ENCODE data around the gene STEAP1B. TPM values are rescaled to one million over a fixed set of nuclear protein-coding genes. Genes with fewer than 3 reads are reported as not detected.

The STEAP1B gene
- polyA plus RNA-seq, 1 of the 3 experiments (the other 2 are of a cell fraction) = 14.7 TPM

- H3K9ac ChIP-seq = no peak overlapping the region
- H3K36me3 ChIP-seq (replicated peaks in 1 of 2; ENCODE audit: control insufficient read depth in 1 of 2, insufficient read depth in 2 of 2, low read length in 1 of 2) = no peaks in the 10 kb centered on the region
- H3K4me1 ChIP-seq (ENCODE audit: control insufficient read depth in 1 of 2, insufficient read depth in 2 of 2, low read depth in 1 of 2, low read length in 1 of 2) = peaks cover 9 to 12% of the 10 kb centered on the region in 2 experiments; a peak in 2 of 4 replicates
- no peak for TF ChIP-seq ELF1 (IDR thresholded peaks at IDR 0.05)
- TF ChIP-seq TEAD4 (IDR thresholded peaks at IDR 0.05; ENCODE audit: borderline replicate concordance, insufficient read depth) = no peak
- TF ChIP-seq MEF2A (IDR thresholded peaks at IDR 0.05; ENCODE audit: borderline replicate concordance, low read depth) = no peak
- TF ChIP-seq USF2 (IDR thresholded peaks at IDR 0.05; ENCODE audit: borderline replicate concordance, low read depth, low read length) = no peak
- TF ChIP-seq GATA2 (CRISPR knock-in tag; IDR thresholded peaks at IDR 0.05) = no peak
- no peak for TF ChIP-seq REST (IDR thresholded peaks at IDR 0.05; ENCODE audit: low read depth, low read length)
- no peak for TF ChIP-seq PBX3 (IDR thresholded peaks at IDR 0.05)
- TF ChIP-seq RFX5 (IDR thresholded peaks at IDR 0.05; ENCODE audit: low read length) = no peak
- no peak for TF ChIP-seq CHD2 (IDR thresholded peaks at IDR 0.05; ENCODE audit: low read length, partially characterized antibody)
- TF ChIP-seq POLR2AphosphoS5 (IDR thresholded peaks at IDR 0.05; ENCODE audit: low read depth, low read length) = no peak
- no peak for TF ChIP-seq YY1 (IDR thresholded peaks at IDR 0.05; ENCODE audit: low read depth)
- TF ChIP-seq TAF1 (IDR thresholded peaks at IDR 0.05; ENCODE audit: borderline replicate concordance, low read depth, low read length) = no peak
- no peak for TF ChIP-seq TCF12 (IDR thresholded peaks at IDR 0.05)
- no peak for TF ChIP-seq RXRA (IDR thresholded peaks at IDR 0.05; ENCODE audit: borderline replicate concordance, low read depth)
- no peak for TF ChIP-seq SMC3 (IDR thresholded peaks at IDR 0.05; ENCODE audit: low read depth, low read length)
- ChIA-PET POLR2A (interaction anchor here (1.2 kb wide), 1 partner anchor 86 kb away, joined by 4 read pairs; no protein-coding TSS in a partner anchor), CTCF (interaction anchor here (1.1 to 1.6 kb wide), 3 partner anchors 21 to 285 kb away, joined by 3 to 5 read pairs (median 3); no protein-coding TSS in a partner anchor)
- DNase-seq = no peak
- no peaks in the 10 kb centered on the region for H3K9me2 ChIP-seq
- no peaks in the 10 kb centered on the region for H3K27me3 ChIP-seq (ENCODE audit: insufficient read depth)
- no peak overlapping the region for H3K4me2 ChIP-seq
- H3K4me3 ChIP-seq (ENCODE audit: low read depth in 2 of 2, low read length in 1 of 2) = no peak overlapping the region
- H3F3A ChIP-seq (replicated peaks; ENCODE audit: insufficient read depth) = peaks cover 13% of the 10 kb centered on the region
- H4K20me1 ChIP-seq (ENCODE audit: insufficient read depth) = no peaks in the 10 kb centered on the region
- no peak overlapping the region for H2AFZ ChIP-seq (ENCODE audit: low read depth)
- no peaks in the 10 kb centered on the region for H3K79me2 ChIP-seq (ENCODE audit: insufficient read depth)
- H3K27ac ChIP-seq (ENCODE audit: low read depth in 2 of 2, low read length in 1 of 2) = no peak overlapping the region
- 82% methylated on average over 3 of the region's 3 CpGs for WGBS (ENCODE audit: low lambda C conversion rate)
- no peaks in the 10 kb centered on the region for H3K9me3 ChIP-seq
Observed at GRCh38 chr7:22394739-22395138, 105.2 kb downstream of the STEAP1B start.
